ENCODE data around the gene TXNL4A.

TXNL4A gene

GRCh38 chr18:79947054-79947755 lies 41.2 kb downstream of the TXNL4A start:
- no peak for DNase-seq

- no peak for DNase-seq
Observed at GRCh38 chr18:79945118-79946042, 43.0 kb downstream of the TXNL4A start.

DNA sequence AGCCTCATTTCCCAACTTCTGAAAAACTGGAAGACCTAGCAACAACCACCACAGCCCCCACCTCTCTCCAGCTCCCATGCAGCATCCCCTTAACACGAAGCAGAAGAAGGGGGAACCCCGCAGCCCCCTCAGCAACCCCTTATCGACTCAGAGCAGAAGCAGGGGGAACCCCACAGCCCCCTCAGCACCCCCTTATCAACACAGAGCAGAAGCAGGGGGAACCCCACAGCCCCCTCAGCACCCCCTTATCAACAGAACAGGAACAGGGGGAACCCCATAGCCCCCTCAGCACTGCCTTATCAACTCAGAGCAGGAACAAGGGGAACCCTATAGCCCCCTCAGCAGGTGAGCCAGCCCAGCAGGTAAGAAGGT lies 43.6 kb downstream of the TXNL4A start:
- no peak for DNase-seq

DNA sequence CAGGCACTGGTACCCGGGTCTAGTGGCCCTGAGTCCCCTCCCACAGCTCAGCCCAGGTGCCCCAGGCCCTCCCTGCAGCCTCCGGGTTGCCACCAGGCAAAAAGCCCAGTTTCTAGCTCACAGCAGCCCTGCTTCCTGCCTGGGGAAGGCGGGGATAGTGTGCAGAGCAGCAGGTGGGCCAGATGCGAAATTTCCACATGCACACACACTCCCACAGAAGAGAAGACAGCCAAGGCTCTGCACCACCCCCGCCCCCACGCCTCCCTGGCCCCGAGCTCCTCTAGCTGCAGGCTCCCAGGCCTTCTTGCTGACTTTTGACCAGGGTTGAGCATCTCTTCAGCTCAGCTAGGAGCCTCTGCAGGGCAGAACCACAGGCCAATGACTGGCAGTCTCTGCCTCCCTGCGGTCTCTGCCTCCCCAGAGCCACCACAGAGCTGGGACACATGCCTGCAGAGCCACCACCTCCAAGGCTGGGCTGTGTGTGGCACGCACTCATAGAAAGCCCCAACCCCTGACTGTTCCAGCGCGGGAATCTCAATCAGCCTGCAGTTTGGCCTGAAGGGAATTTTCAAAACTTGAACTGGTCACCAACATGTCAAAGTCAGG lies 44.1 kb downstream of the TXNL4A start:
- no peak for DNase-seq

GRCh38 chr18:79943608-79944125 lies 44.7 kb downstream of the TXNL4A start:
- no peak for DNase-seq

DNA sequence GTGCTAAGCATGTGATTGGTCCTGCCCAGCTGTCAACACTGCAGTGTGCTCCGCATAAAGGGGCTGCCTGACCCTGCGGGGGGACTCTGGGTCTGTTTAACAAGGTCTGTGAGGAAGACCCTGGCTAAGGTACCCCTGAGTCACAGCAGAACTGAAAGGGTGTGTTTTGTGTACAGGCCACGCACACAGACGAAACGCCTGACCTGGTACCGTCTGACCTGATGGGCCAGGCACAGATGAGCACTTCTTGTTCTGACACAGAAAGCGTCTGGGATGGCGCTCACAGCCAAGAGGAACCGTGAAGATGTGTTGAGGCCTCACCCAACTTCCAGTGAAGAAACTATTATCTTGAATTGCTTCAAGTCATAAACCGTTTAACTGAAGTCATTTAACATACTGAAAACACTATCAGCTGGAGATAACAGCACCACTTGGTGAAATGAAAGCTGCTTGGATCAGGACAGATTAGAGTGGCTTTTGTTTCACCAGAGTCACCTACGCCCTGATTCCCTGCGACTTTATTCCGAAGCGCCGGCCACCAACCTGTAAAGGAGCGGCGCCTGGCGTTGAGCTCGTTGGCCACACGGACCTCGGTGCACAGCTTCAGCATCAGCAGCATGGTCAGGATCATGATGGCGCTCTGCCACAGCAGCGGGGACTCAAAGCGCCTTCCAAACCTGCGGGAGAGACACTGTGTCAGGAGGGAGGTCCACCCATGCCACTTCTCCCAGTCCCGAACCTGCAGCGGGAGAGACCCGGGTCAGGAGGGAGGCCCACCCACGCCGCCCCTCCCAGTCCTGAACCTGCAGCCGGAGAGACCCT lies 45.4 kb downstream of the TXNL4A start:
- no peak for DNase-seq

DNA sequence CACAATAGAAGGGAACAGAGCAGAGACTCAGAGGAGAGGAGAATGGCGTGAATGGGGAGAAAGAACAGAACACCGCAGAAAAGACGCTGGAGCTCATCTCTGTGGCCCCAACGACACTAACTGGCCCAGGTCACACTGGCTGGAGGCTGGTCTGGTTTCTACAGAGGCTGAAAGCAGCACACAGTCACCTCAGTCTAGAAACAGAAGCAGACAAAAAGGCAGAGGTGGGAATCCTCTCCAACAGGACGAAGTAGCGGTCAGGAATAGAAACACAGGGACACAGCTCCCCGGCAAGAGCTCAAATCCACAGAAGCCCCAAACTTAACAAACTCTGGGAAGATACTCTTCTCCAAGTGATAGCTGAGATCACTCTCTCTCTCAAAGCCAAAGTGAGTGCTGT lies 46.2 kb downstream of the TXNL4A start:
- no peak for DNase-seq

DNA sequence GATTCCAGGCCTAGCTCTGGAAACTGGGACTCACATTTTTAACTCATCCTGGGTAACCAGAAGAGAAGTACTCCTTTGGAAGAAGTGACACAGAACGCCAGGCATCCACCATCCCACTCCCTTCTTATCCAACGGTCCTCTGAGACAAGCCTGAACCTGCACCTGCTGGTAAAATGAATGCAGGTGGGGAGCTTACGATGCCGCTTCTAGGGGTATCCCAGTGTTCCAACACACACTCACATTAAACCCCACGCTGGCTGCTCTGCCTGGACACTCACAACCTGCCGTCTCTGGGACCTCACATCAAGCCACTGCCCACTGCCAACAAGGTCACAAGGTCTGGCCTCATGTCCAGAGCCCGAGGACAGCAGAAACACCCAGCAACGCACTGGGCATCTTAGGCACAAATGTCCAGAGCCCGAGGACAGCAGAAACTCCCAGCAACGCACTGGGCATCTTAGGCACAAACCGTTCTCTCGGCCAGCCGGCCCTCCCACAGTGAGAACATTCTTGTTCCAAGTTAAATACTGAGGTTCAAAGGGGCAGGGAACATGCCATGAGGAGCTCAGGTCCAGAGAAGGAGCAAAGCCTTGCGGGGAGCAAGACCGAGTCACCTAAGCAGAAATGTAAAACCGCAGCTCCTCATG lies 46.8 kb downstream of the TXNL4A start:
- no peak for DNase-seq

GRCh38 chr18:79940814-79941472 lies 47.4 kb downstream of the TXNL4A start:
- no peak for DNase-seq

- no peak for DNase-seq
Observed at GRCh38 chr18:79940126-79940813, 48.1 kb downstream of the TXNL4A start.

- DNase-seq = no peak
Observed at GRCh38 chr18:79939096-79939495, 49.3 kb downstream of the TXNL4A start.

DNA sequence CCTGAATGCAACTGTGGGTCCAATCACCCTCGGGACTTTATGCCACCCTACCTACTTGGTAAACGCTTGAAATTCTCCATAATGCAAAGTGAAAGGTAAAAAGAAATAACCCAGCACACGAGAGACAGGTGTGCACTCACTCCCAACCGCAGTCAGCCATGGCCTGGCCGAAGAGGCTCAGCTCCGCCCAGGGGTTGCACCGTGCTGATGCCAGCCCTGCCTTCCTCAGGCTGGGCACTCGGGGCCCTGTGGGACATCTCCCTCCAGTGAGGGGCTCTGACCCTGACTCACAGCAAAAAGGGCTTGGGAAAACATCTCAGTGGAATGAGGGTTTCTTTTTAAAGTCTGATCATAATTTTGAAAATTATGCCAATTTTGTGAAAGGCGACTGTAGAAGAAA lies 50.2 kb downstream of the TXNL4A start:
- DNase-seq = no peak

GRCh38 chr18:79937103-79937860 lies 51.1 kb downstream of the TXNL4A start:
- no peak for DNase-seq

GRCh38 chr18:79936641-79937040 lies 51.7 kb downstream of the TXNL4A start:
- DNase-seq = no peak

DNA sequence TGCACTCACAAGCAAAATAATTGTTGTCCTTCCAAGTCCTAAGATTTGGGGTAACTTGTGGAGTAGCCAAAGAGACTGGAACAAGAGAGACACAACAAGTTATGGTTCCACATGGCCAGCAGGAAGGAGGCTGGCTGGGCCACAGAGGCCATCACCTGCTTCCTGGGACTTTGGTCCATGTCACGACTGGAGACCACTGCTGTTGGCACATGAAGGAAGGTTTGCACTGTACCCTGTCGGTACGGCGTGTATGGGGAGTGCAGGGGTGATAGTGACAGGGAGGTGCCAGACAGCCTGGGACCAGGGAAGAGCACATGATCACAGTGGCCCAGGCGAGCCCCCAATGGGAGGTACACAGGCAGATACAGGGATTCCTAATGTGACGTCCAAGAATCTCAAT lies 52.4 kb downstream of the TXNL4A start:
- DNase-seq = no peak

DNA sequence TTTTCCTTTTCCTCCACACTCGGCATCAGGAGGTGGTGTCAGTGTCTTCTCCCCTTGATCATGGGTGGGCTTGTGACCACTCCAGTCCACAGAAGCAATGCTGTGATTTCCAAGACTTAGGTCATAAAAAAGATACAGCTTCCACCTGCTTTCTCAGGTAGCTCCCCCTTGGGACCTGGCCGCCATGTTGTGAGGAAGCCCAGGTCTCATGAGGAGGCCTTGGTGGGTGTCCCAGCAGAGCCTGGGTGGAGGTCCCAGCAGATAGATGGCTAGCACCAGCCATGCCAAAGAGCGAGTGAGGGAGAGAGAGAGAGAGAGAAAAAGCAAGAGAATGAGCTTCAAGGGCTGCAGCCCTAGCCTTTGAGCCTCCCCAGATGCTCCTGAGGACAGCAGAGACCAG lies 52.9 kb downstream of the TXNL4A start:
- DNase-seq = no peak

- no peak for DNase-seq
Observed at GRCh38 chr18:79935098-79935480, 53.3 kb downstream of the TXNL4A start.

DNA sequence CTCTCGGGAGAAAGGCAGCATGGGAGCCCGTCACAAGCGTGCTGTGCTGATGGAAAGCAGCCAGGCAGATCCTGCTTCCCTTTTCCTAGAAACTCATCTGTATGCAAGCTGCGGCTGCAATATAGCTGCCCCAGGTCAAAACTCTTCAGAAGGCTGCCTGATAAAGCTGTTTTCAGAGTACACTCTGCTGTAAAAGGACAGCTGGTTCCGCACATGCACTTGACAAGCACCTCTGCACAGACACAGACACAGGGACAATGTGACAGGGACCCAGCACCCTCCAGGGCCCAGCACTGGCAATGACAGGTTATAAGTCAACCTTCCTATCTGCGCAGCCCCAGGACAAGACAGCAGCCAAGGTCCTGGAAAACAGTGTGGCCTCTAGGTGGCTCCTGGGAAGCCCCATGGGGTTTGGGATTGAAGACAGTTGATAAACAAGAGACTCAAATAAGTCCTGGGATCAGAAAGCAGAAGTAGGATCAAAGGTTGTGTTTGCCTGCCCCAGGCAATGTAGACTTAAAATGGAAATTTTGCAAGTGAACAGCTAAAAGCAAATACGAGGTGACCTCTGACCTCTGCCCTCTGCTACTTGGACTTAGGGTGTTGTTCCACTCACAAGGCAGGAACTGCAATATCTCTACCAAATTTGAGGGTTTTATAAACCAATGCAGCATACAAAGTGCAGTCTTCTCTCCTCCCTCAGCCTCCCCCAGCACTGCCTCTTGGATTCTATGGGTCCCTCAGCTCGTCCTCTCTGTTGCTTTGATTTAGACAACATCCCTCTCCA lies 53.9 kb downstream of the TXNL4A start:
- no peak for DNase-seq

- DNase-seq = no peak
Observed at GRCh38 chr18:79933765-79934164, 54.6 kb downstream of the TXNL4A start.

Measured in SHP77 (cell line).